GM18519 (cell line): Measurements from ENCODE around the gene DIP2A.
"Not testable (repeated sequence)": the region's sequence is repeated elsewhere in the genome, so short reads cannot be mapped to it uniquely, and the experiment has no call there.

ENCODE experiments used
- ATAC-seq: cut with Tn5 transposase; IDR thresholded peaks from one replicate; pipeline ENCODE4 v1.9.1; 2021; ENCODE audit warnings: mild to moderate bottlenecking, moderate library complexity; ENCODE audit not compliant: unreplicated experiment, low FRiP score

The DIP2A gene

GRCh38 chr21:46553993-46554392 lies 95.3 kb downstream of the DIP2A start:
- no peak for ATAC-seq

GRCh38 chr21:46554431-46555224 lies 95.9 kb downstream of the DIP2A start:
- ATAC-seq = no peak

GRCh38 chr21:46555225-46555617 lies 96.5 kb downstream of the DIP2A start:
- ATAC-seq = no peak

DNA sequence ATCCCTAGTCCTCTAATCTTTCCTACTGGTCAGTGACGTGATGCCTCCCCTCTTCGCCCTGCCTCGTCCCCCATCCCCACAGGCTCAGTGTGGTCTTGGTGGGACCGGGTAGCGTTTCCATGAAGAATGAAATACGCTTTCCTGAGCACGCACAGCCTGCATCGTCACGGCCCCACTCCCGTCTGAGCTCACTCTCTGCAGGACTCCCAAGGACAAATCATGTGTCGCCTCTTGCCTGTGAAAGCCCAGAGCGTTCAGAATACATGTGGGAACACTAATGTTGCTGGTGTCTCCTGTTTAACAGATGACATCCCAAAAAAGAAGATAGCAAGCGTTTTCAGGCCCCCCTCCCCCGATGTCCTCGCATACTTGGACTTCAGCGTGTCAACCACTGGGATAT lies 97.0 kb downstream of the DIP2A start:
- ATAC-seq = no peak

GRCh38 chr21:46556802-46557201 lies 98.1 kb downstream of the DIP2A start:
- no peak for ATAC-seq

- ATAC-seq = no peak
These were observed 98.8 kb downstream of the DIP2A start for GRCh38 chr21:46557469-46557868.

GRCh38 chr21:46557919-46558392 lies 99.3 kb downstream of the DIP2A start:
- ATAC-seq = no peak

GRCh38 chr21:46559291-46559983 lies 100.7 kb downstream of the DIP2A start:
- ATAC-seq = no peak

GRCh38 chr21:46560568-46561444 lies 102.1 kb downstream of the DIP2A start:
- ATAC-seq = no peak

DNA sequence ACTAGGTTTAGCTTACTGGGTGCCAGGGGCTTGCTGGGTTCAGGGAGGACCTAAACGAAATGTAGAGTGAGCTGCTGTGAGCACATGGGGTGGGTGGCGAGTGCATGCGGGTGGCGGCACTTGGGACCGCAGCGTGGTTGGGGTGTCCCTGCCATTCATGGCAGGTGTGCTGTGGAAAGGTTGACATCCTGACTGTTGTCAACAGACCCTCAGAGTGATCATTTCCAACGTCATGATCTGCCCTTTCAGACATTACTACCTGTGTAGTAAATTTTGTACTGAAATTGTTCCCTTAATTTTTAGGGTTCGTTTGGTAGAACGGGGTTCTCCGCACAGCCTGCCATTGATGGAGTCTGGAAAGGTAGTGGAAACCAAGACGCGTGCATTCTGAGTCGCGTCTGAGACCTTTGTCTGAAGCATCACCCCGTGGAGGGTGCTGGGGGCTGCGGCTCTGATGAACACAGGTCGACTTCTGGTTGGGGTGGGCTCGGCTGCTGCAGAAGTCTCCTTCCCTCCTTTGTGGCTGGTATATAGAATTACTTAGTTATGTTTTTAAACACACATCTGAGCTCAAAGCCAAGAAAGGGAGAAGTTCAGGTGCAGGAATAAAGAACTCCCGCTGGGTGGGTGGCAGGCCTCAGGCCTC lies 102.9 kb downstream of the DIP2A start:
- ATAC-seq = no peak

DNA sequence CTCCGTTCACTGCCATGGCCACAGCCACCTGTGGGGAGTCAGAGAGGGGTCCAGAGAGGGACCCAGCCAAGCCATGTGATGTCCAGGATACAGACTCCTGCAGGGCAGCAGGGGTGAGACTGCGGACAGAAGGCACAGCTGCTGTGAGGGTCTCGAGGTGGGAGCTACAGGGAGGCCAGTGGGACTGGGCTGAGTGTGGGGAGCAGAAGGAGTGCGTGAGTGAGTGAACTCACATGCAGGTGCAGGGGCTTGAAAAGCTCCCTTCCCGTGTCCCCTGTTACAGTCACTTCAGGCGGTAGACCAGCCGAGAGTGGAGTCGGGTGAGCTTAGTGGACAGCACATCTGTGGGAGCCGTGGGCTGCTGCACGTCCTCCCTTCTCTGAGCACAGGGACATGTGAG lies 103.8 kb downstream of the DIP2A start:
- ATAC-seq = no peak

- ATAC-seq = no peak
These were observed 104.4 kb downstream of the DIP2A start for GRCh38 chr21:46562964-46563607.

DNA sequence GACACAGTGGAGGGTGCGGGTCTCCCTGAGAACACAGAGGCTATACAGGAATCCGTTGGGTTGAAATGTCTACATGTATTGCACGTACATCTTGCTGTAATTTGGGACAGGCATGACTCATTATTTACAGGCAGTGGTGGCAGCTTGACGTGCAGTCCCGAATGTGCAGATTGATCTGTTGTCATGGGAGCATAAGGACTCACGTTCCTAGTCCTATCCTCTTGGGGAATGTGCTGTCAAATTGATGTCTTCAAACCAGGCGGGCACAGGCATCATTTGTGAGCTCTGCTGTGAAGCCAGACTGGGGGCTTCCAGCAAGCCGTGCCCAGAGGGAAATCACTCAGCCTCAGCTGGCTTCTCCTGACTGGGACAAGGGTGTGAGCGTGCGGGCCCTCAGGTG lies 105.7 kb downstream of the DIP2A start:
- no peak for ATAC-seq

- ATAC-seq = no peak
These were observed 108.7 kb downstream of the DIP2A start for GRCh38 chr21:46567348-46567747.

DNA sequence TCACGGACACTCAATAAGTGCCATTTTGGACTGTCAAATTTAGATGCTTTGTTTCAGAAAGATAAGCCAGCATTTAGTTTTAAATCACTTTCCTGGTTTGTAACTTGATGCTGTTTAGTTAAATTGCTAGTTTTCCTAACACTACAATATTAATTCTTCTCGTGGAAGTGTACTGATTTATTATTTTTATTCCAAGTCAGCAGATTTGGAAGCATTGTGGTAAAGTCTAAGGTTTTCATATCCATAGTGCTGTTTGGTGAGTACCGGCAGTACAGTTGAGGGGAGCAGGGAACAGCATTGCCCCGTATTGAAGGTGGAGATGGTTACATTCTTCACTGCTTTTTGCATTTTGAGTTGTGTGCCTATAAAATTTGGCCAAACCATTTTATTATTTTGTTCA lies 109.9 kb downstream of the DIP2A start:
- ATAC-seq = no peak

GRCh38 chr21:46569081-46569480 lies 110.4 kb downstream of the DIP2A start:
- no peak for ATAC-seq

DNA sequence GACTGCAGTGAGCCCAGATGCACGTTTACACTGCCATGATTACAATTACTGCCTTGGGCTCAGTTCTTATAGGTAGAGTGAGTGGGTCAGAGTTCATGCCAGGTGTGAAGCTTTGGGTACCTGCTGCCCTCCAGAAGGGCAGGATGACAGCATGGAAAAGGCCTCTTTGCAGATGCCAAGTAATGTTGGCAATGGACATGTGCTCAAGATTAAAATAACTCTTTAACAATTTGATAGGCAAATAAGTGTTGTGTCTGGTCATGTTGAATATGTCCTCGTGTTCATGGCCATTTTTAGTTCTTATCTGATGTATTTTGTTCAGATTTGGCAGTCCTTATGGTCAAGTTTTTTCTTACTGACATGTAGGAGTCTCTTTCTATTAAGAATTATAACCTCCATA lies 111.4 kb downstream of the DIP2A start:
- ATAC-seq = no peak

DNA sequence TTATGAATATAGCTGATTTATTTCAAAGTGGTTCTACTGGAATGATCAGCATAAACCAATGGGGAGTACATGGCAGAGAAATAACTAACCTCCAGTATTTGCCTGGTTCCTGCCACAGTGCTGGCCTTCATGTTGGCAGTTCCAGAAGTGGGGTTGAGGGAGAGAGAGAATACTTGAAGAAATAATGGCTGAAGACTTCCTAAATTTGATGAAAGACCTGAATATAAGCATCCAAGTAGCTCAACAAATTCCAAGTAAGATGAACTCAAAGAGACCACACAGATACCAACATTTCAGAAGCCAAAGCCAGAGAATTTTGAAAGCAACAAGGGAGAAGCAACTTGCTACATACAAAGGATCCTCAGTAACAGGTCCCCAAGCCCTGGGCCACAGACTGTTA lies 111.9 kb downstream of the DIP2A start:
- no peak for ATAC-seq

DNA sequence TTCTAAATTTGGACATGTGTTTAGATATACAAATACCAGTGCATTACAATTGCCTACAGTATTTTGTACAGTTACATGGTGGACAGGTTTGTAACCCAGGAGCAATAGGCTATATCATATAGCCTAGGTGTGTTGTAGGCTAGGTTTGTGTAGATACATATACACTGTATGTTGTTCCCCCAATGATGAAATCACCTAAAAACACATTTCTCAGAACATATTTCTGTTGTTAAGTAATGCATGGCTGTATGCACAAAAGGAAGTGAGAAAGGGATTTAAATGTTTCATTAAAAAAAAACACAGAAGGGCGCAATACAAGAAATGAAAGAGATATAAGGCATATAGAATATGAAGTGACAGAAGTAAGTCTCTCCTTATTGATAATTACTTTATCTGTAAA lies 114.2 kb downstream of the DIP2A start:
- ATAC-seq = no peak

DNA sequence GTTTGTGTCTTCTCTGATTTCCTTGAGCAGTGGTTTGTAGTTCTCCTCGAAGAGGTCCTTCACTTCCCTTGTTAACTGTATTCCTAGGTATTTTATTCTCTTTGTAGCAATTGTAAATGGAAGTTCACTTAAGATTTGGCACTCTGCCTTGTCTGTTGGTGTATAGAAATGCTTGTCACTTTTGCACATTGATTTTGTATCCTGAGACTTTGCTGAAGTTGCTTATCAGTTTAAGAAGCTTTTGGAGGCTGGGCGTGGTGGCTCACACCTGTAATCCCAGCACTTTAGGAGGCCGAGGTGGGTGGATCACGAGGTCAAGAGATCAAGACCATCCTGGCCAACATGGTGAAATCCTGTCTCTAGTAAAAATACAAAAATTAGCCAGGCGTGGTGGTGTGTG lies 119.1 kb downstream of the DIP2A start:
- not testable (repeated sequence) for ATAC-seq
